HFF-Myc (cell line): ENCODE data around the gene SRRM4.

Source experiments
- DNase-seq: peaks from one replicate; pipeline ENCODE4 v3.0.0-alpha.2; 2011; ENCODE audit warnings: low read depth; ENCODE audit errors: extremely low read depth
- H3K4me3 ChIP-seq: replicated peaks from 2 replicates; pipeline ENCODE4 v1.5.1; 2011; ENCODE audit warnings: low read depth, mild to moderate bottlenecking, control low read depth, low read length
- TF ChIP-seq, protein P1 (sequence below): IDR thresholded peaks from 2 replicates; pipeline ENCODE4 v1.5.1; 2012; ENCODE audit warnings: mild to moderate bottlenecking, low read depth, low read length, control low read depth; ENCODE audit errors: missing control alignments

Gene SRRM4, protein sequence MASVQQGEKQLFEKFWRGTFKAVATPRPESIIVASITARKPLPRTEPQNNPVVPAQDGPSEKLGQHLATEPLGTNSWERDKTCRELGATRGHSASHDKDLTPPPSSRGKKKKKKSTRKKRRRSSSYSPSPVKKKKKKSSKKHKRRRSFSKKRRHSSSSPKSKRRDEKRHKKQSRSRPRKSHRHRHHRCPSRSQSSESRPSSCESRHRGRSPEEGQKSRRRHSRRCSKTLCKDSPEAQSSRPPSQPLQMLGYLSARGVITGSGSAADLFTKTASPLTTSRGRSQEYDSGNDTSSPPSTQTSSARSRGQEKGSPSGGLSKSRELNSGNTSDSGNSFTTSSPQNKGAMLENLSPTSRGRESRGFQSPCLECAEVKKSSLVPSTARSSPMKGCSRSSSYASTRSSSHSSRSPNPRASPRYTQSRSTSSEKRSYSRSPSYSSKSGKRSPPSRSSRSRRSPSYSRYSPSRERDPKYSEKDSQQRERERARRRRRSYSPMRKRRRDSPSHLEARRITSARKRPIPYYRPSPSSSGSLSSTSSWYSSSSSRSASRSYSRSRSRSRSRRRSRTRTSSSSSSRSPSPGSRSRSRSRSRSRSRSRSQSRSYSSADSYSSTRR

DNA sequence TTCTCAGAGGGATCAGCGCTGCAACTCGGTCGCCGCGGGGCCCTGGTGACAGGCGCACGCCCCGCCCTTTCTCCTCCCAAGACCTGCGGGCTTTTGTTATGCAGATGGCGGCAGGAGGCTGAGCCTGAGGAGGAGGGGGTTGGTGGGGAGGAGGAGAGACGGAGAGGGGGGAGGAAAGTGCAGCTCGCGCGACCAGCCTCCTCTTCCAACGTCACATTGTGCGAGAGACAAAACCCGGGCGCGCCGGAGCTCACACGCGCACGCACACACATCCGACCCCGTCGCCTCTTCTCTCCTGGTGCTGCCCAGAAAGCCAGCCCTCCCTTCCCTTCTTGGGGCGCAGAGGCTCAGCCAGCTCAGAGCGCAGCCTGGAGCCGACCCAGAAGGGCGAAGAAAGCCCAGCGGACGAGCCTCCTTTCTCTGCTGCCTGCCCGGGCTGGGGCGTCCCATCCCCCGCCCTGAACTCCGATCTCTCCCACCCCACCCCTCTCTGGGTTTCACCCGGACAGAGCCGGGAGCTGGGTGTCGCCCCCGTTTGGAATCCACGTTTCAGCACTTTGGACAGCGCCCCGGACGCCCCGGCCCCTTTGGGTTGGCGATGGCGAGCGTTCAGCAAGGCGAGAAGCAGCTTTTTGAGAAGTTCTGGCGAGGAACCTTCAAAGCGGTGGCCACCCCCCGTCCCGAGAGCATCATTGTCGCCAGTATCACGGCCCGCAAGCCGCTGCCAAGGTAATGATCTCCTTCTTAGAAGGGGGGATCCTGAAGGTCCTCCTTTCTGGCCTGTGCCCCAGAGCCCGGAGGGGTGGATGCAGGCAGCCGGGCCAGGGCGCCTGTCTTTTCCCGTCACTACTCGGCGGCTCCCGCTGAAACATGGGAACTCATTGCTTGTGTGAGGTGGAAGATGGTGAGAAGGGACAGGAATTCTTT, at the start of gene SRRM4:
Gene SRRM4, plus strand, starts transcription at position 257 of the 927 bp plus-strand sequence. Its CDS starts 342 bp downstream, at position 599.
- no peak for DNase-seq
- no peak within 1 kb of the TSS for H3K4me3 ChIP-seq
- TF ChIP-seq, protein P1, sequence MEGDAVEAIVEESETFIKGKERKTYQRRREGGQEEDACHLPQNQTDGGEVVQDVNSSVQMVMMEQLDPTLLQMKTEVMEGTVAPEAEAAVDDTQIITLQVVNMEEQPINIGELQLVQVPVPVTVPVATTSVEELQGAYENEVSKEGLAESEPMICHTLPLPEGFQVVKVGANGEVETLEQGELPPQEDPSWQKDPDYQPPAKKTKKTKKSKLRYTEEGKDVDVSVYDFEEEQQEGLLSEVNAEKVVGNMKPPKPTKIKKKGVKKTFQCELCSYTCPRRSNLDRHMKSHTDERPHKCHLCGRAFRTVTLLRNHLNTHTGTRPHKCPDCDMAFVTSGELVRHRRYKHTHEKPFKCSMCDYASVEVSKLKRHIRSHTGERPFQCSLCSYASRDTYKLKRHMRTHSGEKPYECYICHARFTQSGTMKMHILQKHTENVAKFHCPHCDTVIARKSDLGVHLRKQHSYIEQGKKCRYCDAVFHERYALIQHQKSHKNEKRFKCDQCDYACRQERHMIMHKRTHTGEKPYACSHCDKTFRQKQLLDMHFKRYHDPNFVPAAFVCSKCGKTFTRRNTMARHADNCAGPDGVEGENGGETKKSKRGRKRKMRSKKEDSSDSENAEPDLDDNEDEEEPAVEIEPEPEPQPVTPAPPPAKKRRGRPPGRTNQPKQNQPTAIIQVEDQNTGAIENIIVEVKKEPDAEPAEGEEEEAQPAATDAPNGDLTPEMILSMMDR, result no peak

DNA sequence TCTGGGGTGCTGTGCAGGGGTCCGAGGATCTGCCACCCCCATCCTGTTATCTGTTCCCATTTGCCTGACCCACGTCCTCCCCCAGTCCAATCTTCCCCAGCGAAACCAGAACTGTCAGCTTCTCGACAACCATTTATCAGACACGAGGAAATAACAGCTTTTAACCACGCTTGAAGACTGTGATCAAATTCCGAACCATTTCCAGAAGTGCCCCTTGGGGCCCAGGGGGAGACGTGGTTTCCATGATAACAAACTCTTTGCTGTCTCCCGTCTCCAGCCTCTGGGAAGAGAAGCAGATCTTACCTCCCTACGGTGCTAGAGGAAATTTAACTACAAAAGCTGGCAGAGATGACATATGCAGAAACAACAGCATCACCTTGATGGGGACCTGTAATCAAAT, 35.1 kb upstream of the SRRM4 start:
- no peak overlapping the region for H3K4me3 ChIP-seq
- DNase-seq, result no peak
- TF ChIP-seq, protein P1, result no peak

DNA sequence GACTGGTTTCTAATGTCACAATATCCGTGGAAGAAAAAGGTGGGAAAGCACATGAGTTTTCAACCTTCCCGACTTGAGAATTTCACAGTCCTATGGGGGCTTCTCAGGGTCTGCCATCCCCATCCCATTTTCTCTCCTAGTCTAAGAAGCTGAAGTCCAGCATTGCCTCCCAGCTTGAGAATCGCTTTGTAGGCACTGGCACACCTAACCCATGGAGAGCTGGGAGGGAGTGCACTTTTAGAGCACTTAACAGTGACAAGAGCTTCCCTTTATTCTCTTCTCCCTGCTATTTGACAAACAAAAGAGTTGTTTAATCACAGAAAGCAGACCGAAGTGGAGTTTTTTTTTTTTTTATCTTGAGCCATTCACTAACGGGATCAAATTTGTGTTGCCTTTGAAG, 22.8 kb upstream of the SRRM4 start:
- DNase-seq, result no peak
- TF ChIP-seq, protein P1, result no peak
- H3K4me3 ChIP-seq, result no peak overlapping the region

DNA sequence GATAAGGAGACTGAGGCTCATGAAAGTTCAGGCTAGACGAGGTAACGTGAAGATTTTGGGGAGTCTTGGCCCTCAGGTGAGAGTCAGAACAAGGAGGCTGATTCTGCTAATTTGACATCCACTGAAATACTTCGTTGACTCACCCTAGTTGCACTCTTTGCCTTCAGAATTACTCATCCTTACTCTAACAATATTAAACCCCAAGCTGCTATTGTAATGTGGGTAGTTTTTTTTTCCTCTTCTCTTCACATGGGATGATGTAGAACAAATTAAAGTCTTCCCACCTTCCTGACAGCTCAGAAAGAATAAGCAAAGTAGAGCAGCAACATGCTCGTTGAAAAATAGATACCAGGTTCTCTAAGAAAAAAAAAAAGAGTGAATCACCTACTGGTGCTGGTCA, 22.0 kb upstream of the SRRM4 start:
- no peak for DNase-seq
- no peak overlapping the region for H3K4me3 ChIP-seq
- TF ChIP-seq, protein P1, result no peak

DNA sequence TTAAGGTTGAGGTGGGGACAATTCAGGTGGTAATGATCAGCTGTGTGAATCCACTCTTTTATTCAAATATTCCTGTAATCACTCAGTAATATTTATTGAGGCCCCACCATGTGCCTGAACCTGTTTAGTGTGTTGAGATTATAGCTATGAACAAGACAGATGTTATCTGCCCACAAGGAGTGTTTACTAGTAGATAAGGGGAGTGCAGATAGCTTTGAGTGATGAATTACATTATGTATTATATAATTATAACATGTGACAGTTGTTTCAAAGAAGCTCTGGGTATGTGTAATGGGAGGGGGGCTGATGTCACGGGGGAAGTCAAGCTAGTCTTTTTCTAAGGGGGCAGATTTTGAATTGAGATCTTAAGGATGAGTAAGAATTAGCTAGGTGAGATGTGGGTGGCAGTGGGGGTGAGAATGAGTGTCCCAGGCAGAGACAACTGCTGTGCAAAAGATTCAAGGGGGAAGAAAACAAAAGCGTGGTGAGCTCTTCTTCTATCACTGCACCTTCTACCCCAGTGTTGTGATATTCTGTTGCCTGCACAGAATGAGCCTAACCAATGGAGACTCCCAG, 21.3 kb upstream of the SRRM4 start:
- no peak overlapping the region for H3K4me3 ChIP-seq
- DNase-seq, result no peak
- TF ChIP-seq, protein P1, result no peak

DNA sequence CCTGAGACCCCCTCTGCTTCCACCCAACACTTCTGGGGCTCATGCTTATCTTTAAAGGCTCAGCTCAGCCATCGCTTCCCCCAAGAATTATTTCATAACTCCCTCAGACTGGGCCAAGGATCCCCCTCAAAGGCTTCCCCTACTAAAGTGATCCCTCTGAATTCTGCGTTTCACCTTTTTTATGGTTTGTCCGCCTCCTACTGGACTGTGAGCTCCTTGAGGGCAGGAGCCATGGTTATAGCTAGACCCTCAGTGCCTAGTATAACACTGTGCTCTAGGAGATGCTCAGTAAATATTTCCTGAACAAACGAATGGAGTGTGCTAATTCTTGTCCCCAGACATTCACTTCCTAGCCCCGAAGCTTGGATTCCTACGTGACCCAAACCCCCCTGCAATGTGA, 20.5 kb upstream of the SRRM4 start:
- no peak for DNase-seq
- TF ChIP-seq, protein P1, result no peak
- H3K4me3 ChIP-seq, result no peak overlapping the region
